IMR-90 (cell line): Measurements from ENCODE around the gene RAF1.

Experiments
- BHLHE40 ChIP-seq: fragments of 150-350 bp; IDR thresholded peaks from 2 replicates; pipeline ENCODE4 v1.6.1; 2016; ENCODE audit warnings: mild to moderate bottlenecking, low read depth, low read length
- CEBPB ChIP-seq: IDR thresholded peaks from 2 replicates; pipeline ENCODE4 v1.6.1; 2012; ENCODE audit warnings: low read depth, low read length, improper control_type of control experiment
- CHD1 ChIP-seq: IDR thresholded peaks from 2 replicates; pipeline ENCODE4 v1.6.1; 2012; ENCODE audit warnings: low read depth, low read length, improper control_type of control experiment
- MAFK ChIP-seq: IDR thresholded peaks from 2 replicates; pipeline ENCODE4 v1.6.1; 2012; ENCODE audit warnings: low read depth, low read length, improper control_type of control experiment
- MAZ ChIP-seq: IDR thresholded peaks from 2 replicates; pipeline ENCODE4 v1.6.1; 2012; ENCODE audit warnings: low read depth, mild to moderate bottlenecking, low read length, improper control_type of control experiment, moderate library complexity, borderline replicate concordance
- MXI1 ChIP-seq: IDR thresholded peaks from 2 replicates; pipeline ENCODE4 v1.6.1; 2012; ENCODE audit warnings: low read depth, mild to moderate bottlenecking, low read length, moderate library complexity, borderline replicate concordance
- POLR2A ChIP-seq: IDR thresholded peaks from 2 replicates; pipeline ENCODE4 v1.6.1; 2012; ENCODE audit warnings: mild to moderate bottlenecking, low read depth, low read length
- RAD21 ChIP-seq: IDR thresholded peaks from 2 replicates; pipeline ENCODE4 v1.6.1; 2012; ENCODE audit warnings: low read length, improper control_type of control experiment
- RCOR1 ChIP-seq: IDR thresholded peaks from 2 replicates; pipeline ENCODE4 v1.6.1; 2012; ENCODE audit warnings: mild to moderate bottlenecking, low read length, improper control_type of control experiment; ENCODE audit not compliant: insufficient replicate concordance
- RFX5 ChIP-seq: IDR thresholded peaks from 2 replicates; pipeline ENCODE4 v1.8.0; 2012; ENCODE audit warnings: low read depth, mild to moderate bottlenecking, low read length, moderate library complexity
- SMC3 ChIP-seq: fragments of 150-350 bp; IDR thresholded peaks from 2 replicates; pipeline ENCODE4 v1.6.1; 2016; ENCODE audit warnings: low read depth, mild to moderate bottlenecking, antibody characterized with exemption, low read length, moderate library complexity
- TF ChIP-seq, protein P1 (sequence below): conservative IDR thresholded peaks from 2 replicates; pipeline ENCODE4 v1.5.1; 2012; ENCODE audit warnings: mild to moderate bottlenecking, low read depth, low read length, improper control_type of control experiment
- TF ChIP-seq, protein P2 (sequence below): fragments of 150-350 bp; IDR thresholded peaks from 2 replicates; pipeline ENCODE4 v1.6.1; 2016; ENCODE audit warnings: low read depth, mild to moderate bottlenecking, low read length, moderate library complexity, borderline replicate concordance
- TF ChIP-seq, protein P3 (sequence below): fragments of 150-350 bp; IDR thresholded peaks from 2 replicates; pipeline ENCODE4 v1.6.1; 2017; ENCODE audit warnings: mild to moderate bottlenecking, antibody characterized with exemption, low read length, low read depth

DNA sequence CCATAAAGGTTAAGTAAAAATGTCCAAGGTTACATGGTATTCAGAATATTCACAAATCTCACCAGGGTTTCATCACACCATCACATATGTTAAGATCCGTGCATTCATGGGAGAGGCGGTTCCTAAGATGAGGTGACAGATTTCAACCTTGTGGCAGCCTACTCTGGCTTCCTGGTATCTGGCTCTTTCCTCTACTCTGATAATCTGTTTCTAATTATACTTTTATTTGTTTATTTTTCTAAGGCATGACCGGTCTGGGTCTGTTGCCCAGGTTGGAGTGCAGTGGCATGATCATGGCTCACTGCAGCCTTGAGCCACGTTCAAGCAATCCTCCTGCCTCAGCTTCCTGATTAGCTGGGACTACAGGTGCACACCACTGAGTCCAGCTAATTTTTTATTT lies 34.4 kb downstream of the RAF1 start:
- no peak for TF ChIP-seq MAZ
- TF ChIP-seq, protein P1, sequence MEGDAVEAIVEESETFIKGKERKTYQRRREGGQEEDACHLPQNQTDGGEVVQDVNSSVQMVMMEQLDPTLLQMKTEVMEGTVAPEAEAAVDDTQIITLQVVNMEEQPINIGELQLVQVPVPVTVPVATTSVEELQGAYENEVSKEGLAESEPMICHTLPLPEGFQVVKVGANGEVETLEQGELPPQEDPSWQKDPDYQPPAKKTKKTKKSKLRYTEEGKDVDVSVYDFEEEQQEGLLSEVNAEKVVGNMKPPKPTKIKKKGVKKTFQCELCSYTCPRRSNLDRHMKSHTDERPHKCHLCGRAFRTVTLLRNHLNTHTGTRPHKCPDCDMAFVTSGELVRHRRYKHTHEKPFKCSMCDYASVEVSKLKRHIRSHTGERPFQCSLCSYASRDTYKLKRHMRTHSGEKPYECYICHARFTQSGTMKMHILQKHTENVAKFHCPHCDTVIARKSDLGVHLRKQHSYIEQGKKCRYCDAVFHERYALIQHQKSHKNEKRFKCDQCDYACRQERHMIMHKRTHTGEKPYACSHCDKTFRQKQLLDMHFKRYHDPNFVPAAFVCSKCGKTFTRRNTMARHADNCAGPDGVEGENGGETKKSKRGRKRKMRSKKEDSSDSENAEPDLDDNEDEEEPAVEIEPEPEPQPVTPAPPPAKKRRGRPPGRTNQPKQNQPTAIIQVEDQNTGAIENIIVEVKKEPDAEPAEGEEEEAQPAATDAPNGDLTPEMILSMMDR = no peak
- TF ChIP-seq, protein P2, sequence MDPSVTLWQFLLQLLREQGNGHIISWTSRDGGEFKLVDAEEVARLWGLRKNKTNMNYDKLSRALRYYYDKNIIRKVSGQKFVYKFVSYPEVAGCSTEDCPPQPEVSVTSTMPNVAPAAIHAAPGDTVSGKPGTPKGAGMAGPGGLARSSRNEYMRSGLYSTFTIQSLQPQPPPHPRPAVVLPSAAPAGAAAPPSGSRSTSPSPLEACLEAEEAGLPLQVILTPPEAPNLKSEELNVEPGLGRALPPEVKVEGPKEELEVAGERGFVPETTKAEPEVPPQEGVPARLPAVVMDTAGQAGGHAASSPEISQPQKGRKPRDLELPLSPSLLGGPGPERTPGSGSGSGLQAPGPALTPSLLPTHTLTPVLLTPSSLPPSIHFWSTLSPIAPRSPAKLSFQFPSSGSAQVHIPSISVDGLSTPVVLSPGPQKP = no peak
- no peak for TF ChIP-seq POLR2A
- no peak for TF ChIP-seq CEBPB
- no peak for TF ChIP-seq BHLHE40
- no peak for TF ChIP-seq CHD1
- TF ChIP-seq RFX5 = no peak
- no peak for TF ChIP-seq RCOR1
- TF ChIP-seq MAFK = no peak
- no peak for TF ChIP-seq SMC3
- TF ChIP-seq RAD21 = no peak
- TF ChIP-seq, protein P3, sequence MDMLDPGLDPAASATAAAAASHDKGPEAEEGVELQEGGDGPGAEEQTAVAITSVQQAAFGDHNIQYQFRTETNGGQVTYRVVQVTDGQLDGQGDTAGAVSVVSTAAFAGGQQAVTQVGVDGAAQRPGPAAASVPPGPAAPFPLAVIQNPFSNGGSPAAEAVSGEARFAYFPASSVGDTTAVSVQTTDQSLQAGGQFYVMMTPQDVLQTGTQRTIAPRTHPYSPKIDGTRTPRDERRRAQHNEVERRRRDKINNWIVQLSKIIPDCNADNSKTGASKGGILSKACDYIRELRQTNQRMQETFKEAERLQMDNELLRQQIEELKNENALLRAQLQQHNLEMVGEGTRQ = no peak
- TF ChIP-seq MXI1 = no peak
